IMR-90 (cell line): Measurements from ENCODE around the gene NIPAL3. TPM values are rescaled to one million over a fixed set of nuclear protein-coding genes. Genes with fewer than 3 reads are reported as not detected.

Source experiments
- ATAC-seq: fragments of 200-7000 bp; cut with Tn5 transposase; 2 replicates; pipeline ENCODE4 v1.9.1; 2020; ENCODE audit warnings: low read depth, mild to moderate bottlenecking, moderate library complexity
- BruUV-seq: library from RNA; stranded (reverse); fragments of 400-500 nt; replicated peaks from 2 replicates; lab custom pipeline; 2021; lab: Mats Ljungman, UMichigan
- CTCF ChIA-PET: fragments of 300-600 bp; formaldehyde crosslinking; extraction: SDS; loops from one replicate; lab custom pipeline; 2021; ENCODE audit warnings: antibody characterized with exemption; lab: Yijun Ruan, JAX
- POLR2A ChIA-PET: fragments of 300-600 bp; sonication (Branson Sonifier 250); formaldehyde crosslinking; loops from one replicate; lab custom pipeline; 2022; ENCODE audit warnings: antibody characterized with exemption; ENCODE audit not compliant: unreplicated experiment; lab: Charles Lee
- DNase-seq: peaks from one replicate; pipeline ENCODE4 v3.0.0; 2013
- H2AFZ ChIP-seq: replicated peaks from 2 replicates; pipeline ENCODE3; 2013; ENCODE audit warnings: low read length, mild to moderate bottlenecking; ENCODE audit not compliant: poor library complexity
- H2AK5ac ChIP-seq: 2 replicates; pipeline ENCODE4 v1.6.1; 2013; ENCODE audit warnings: low read depth, low read length, inconsistent platforms
- H2AK9ac ChIP-seq: replicated peaks from 2 replicates; pipeline ENCODE3; 2013; ENCODE audit warnings: mild to moderate bottlenecking, low read depth, low read length, moderate library complexity; ENCODE audit not compliant: poor library complexity
- H2BK120ac ChIP-seq: 2 replicates; pipeline ENCODE4 v1.6.1; 2013; ENCODE audit warnings: low read depth, low read length, inconsistent platforms
- H2BK15ac ChIP-seq: 3 replicates; pipeline ENCODE4 v1.6.1; 2013; ENCODE audit warnings: low read depth, low read length, inconsistent platforms
- H2BK20ac ChIP-seq: 2 replicates; pipeline ENCODE4 v1.6.1; 2013; ENCODE audit warnings: low read depth, mild to moderate bottlenecking, inconsistent platforms, low read length, moderate library complexity
- H2BK5ac ChIP-seq: 2 replicates; pipeline ENCODE4 v1.6.1; 2013; ENCODE audit warnings: mild to moderate bottlenecking, low read depth, low read length, inconsistent platforms; ENCODE audit not compliant: poor library complexity, severe bottlenecking
- H3K14ac ChIP-seq: replicated peaks from 2 replicates; pipeline ENCODE4 v1.6.1; 2013; ENCODE audit warnings: low read depth, low read length, inconsistent platforms
- H3K18ac ChIP-seq: 2 replicates; pipeline ENCODE4 v1.6.1; 2013; ENCODE audit warnings: low read depth, low read length, control low read depth
- H3K23ac ChIP-seq: 2 replicates; pipeline ENCODE4 v1.6.1; 2013; ENCODE audit warnings: low read depth, low read length, inconsistent platforms
- H3K27ac ChIP-seq: 2 replicates; pipeline ENCODE4 v1.5.1; 2013; ENCODE audit warnings: mild to moderate bottlenecking, control low read depth, low read length; ENCODE audit not compliant: insufficient read depth
- H3K27me3 ChIP-seq: 2 replicates; pipeline ENCODE4 v1.6.1; 2013; ENCODE audit warnings: low read length; ENCODE audit not compliant: control insufficient read depth, insufficient read depth
- H3K36me3 ChIP-seq: 2 replicates; pipeline ENCODE4 v1.6.1; 2013; ENCODE audit warnings: low read length, mixed read lengths; ENCODE audit not compliant: control insufficient read depth, insufficient read depth
- H3K4ac ChIP-seq: 2 replicates; pipeline ENCODE4 v1.6.1; 2013; ENCODE audit warnings: low read depth, low read length, inconsistent platforms
- H3K4me1 ChIP-seq: 2 replicates; pipeline ENCODE4 v1.6.1; 2013; ENCODE audit warnings: low read length, mixed read lengths; ENCODE audit not compliant: control insufficient read depth, insufficient read depth
- H3K4me2 ChIP-seq: 2 replicates; pipeline ENCODE4 v1.6.1; 2013; ENCODE audit warnings: low read depth, mild to moderate bottlenecking, control low read depth, low read length, moderate library complexity
- H3K4me3 ChIP-seq: 2 replicates; pipeline ENCODE4 v1.5.1; 2013; ENCODE audit warnings: low read depth, mild to moderate bottlenecking, control low read depth, low read length, moderate library complexity; ENCODE audit not compliant: insufficient read depth
- H3K56ac ChIP-seq: 2 replicates; pipeline ENCODE4 v1.6.1; 2013; ENCODE audit warnings: low read length, inconsistent platforms; ENCODE audit not compliant: insufficient read depth; ENCODE audit errors: extremely low read depth
- H3K79me1 ChIP-seq, 2 experiments: 2 replicates each; pipeline ENCODE4 v1.6.1; 2013; ENCODE audit warnings: low read length in 2 of 2, inconsistent platforms in 1 of 2, low read depth in 1 of 2
- H3K9ac ChIP-seq: 2 replicates; pipeline ENCODE4 v1.6.1; 2013; ENCODE audit warnings: low read depth, low read length, control low read depth
- H3K9me1 ChIP-seq: 2 replicates; pipeline ENCODE4 v1.6.1; 2013; ENCODE audit warnings: low read length, inconsistent platforms; ENCODE audit not compliant: insufficient read depth
- H3K9me3 ChIP-seq: 2 replicates; pipeline ENCODE4 v1.6.1; 2013; ENCODE audit warnings: low read length; ENCODE audit not compliant: control insufficient read depth, insufficient read depth
- H4K20me1 ChIP-seq: 2 replicates; pipeline ENCODE4 v1.6.1; 2013; ENCODE audit warnings: low read length, inconsistent platforms; ENCODE audit not compliant: insufficient read depth
- H4K5ac ChIP-seq: 2 replicates; pipeline ENCODE4 v1.6.1; 2013; ENCODE audit warnings: mild to moderate bottlenecking, low read depth, low read length, control low read depth
- H4K8ac ChIP-seq, 2 experiments: 2 replicates each; pipeline ENCODE4 v1.6.1; 2013; ENCODE audit warnings: low read depth in 2 of 2, low read length in 2 of 2, control low read depth in 1 of 2, inconsistent platforms in 1 of 2
- H4K91ac ChIP-seq: 2 replicates; pipeline ENCODE4 v1.6.1; 2013; ENCODE audit warnings: low read depth, low read length, inconsistent platforms; ENCODE audit not compliant: insufficient read depth
- BHLHE40 ChIP-seq: fragments of 150-350 bp; IDR thresholded peaks from 2 replicates; pipeline ENCODE4 v1.6.1; 2016; ENCODE audit warnings: mild to moderate bottlenecking, low read depth, low read length
- CEBPB ChIP-seq: IDR thresholded peaks from 2 replicates; pipeline ENCODE4 v1.6.1; 2012; ENCODE audit warnings: low read depth, low read length, improper control_type of control experiment
- CHD1 ChIP-seq: IDR thresholded peaks from 2 replicates; pipeline ENCODE4 v1.6.1; 2012; ENCODE audit warnings: low read depth, low read length, improper control_type of control experiment
- FOS ChIP-seq: fragments of 150-350 bp; IDR thresholded peaks from 2 replicates; pipeline ENCODE4 v1.6.1; 2016; ENCODE audit warnings: low read depth, low read length
- MAFK ChIP-seq: IDR thresholded peaks from 2 replicates; pipeline ENCODE4 v1.6.1; 2012; ENCODE audit warnings: low read depth, low read length, improper control_type of control experiment
- NFE2L2 ChIP-seq: fragments of 150-350 bp; IDR thresholded peaks from 2 replicates; pipeline ENCODE4 v1.6.1; 2016; ENCODE audit warnings: low read depth, mild to moderate bottlenecking, low read length
- RAD21 ChIP-seq: IDR thresholded peaks from 2 replicates; pipeline ENCODE4 v1.6.1; 2012; ENCODE audit warnings: low read length, improper control_type of control experiment
- RCOR1 ChIP-seq: IDR thresholded peaks from 2 replicates; pipeline ENCODE4 v1.6.1; 2012; ENCODE audit warnings: mild to moderate bottlenecking, low read length, improper control_type of control experiment; ENCODE audit not compliant: insufficient replicate concordance
- RFX5 ChIP-seq: IDR thresholded peaks from 2 replicates; pipeline ENCODE4 v1.8.0; 2012; ENCODE audit warnings: low read depth, mild to moderate bottlenecking, low read length, moderate library complexity
- SMC3 ChIP-seq: fragments of 150-350 bp; IDR thresholded peaks from 2 replicates; pipeline ENCODE4 v1.6.1; 2016; ENCODE audit warnings: low read depth, mild to moderate bottlenecking, antibody characterized with exemption, low read length, moderate library complexity
- WGBS, 2 experiments: methylation state at CpG; one replicate each; pipeline versions ENCODE4 v1.1.5 to v1.1.7; 2013; ENCODE audit warnings: missing lambda C conversion rate in 2 of 2; ENCODE audit not compliant: insufficient read length in 1 of 2; ENCODE audit errors: extremely low coverage in 2 of 2; 5-methylcytosine and 5-hydroxymethylcytosine counted together
- dilution Hi-C: fragments of 300-500 bp; cut with HindIII; formaldehyde crosslinking; loops from one replicate; pipeline ENCODE4 v1.14.3; 2018; ENCODE audit warnings: low sequenced_read_pairs; ENCODE audit not compliant: unreplicated experiment
- in situ Hi-C: fragments of 300-500 bp; cut with MboI; formaldehyde crosslinking; loops from 3 replicates; pipeline ENCODE4 v1.14.3; 2019; ENCODE audit warnings: low sequenced_read_pairs, inconsistent platforms, mixed read lengths
- intact Hi-C: fragments of 100-400 bp; cut with micrococcal nuclease; formaldehyde crosslinking; loops from 2 replicates; pipeline ENCODE4 v1.10.0; 2022
- polyA plus RNA-seq, 3 experiments: library from polyadenylated mRNA; depleted of rRNA; stranded (reverse); fragments of >200 nt; gene quantifications; 2 replicates each; pipeline ENCODE4 v1.2.3, GENCODE V29; 2012; ENCODE audit warnings: low replicate concordance in 1 of 3
- total RNA-seq: library from RNA; depleted of rRNA; stranded (reverse); fragments of >200 nt; gene quantifications from 2 replicates; pipeline ENCODE4 v1.2.3, GENCODE V29; 2012
- TF ChIP-seq, protein P1 (sequence below): fragments of 150-350 bp; IDR thresholded peaks from 2 replicates; pipeline ENCODE4 v1.6.1; 2017; ENCODE audit warnings: mild to moderate bottlenecking, antibody characterized with exemption, low read length, low read depth

The NIPAL3 gene
- total and polyA plus RNA-seq, 2 of the 4 experiments (the other 2 are of a cell fraction), result 55.0 to 123 TPM

DNA sequence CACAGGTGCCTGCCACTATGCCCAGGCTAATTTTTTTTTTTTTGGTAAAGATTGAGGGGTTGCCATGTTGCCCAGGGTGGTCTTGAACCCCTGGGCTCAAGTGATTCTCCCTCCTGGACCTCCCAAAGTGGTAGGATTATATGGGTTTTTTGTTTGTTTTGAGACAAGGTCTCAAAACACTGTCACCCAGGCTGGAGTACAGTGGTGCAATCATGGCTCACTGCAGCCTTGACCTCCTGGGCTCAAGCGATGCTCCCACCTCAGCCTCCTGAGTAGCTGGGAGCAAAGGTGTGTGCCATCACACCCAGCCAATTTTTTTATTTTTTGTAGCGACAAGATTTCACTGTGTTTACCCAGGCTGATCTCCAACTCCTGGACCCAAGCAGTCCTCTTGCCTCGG lies 78.2 kb downstream of the NIPAL3 start:
- H3K4ac ChIP-seq, result no peak overlapping the region
- in situ Hi-C loops, result no loop called here
- no TSS peak for BruUV-seq
- intact Hi-C loops, result no loop called here
- H2AK9ac ChIP-seq, result no peak overlapping the region
- no peaks in the 10 kb centered on the region for H3K9me1 ChIP-seq
- DNase-seq, result no peak
- H3K9ac ChIP-seq, result no peak overlapping the region
- no peaks in the 10 kb centered on the region for H3K79me1 ChIP-seq
- H2BK120ac ChIP-seq, result no peak overlapping the region
- ChIA-PET POLR2A (no interaction called here), CTCF (interaction anchor here (0.9 kb wide), 1 partner anchor 18 kb away, joined by 3 read pairs; no protein-coding TSS in a partner anchor)
- no peak overlapping the region for H2BK20ac ChIP-seq
- ATAC-seq, result no peak
- H3K4me2 ChIP-seq, result no peak overlapping the region
- no peak overlapping the region for H4K5ac ChIP-seq
- no peak overlapping the region for H4K8ac ChIP-seq
- dilution Hi-C loops, result no loop called here
- H3K27ac ChIP-seq, result no peak overlapping the region
- H2AK5ac ChIP-seq, result no peak overlapping the region
- H2BK5ac ChIP-seq, result no peak overlapping the region
- H3K18ac ChIP-seq, result no peak overlapping the region
- H4K91ac ChIP-seq, result no peak overlapping the region
- H3K56ac ChIP-seq, result no peak overlapping the region
- no CpG with 5 or more reads among the region's 3 CpGs for WGBS, 2 experiments
- TF ChIP-seq MAFK (no peak), SMC3 (no peak), RCOR1 (no peak), NFE2L2 (no peak), RFX5 (no peak), RAD21 (no peak), BHLHE40 (no peak), CEBPB (no peak), CHD1 (no peak), FOS (no peak)
- TF ChIP-seq, protein P1, sequence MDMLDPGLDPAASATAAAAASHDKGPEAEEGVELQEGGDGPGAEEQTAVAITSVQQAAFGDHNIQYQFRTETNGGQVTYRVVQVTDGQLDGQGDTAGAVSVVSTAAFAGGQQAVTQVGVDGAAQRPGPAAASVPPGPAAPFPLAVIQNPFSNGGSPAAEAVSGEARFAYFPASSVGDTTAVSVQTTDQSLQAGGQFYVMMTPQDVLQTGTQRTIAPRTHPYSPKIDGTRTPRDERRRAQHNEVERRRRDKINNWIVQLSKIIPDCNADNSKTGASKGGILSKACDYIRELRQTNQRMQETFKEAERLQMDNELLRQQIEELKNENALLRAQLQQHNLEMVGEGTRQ, result no peak
- no peak overlapping the region for H3K23ac ChIP-seq
- no peak overlapping the region for H3K4me3 ChIP-seq
- H3K27me3 ChIP-seq, result peaks cover 22% of the 10 kb centered on the region
- H3K36me3 ChIP-seq, result no peaks in the 10 kb centered on the region
- no peak overlapping the region for H3K14ac ChIP-seq
- no peak overlapping the region for H2BK15ac ChIP-seq
- no peak overlapping the region for H2AFZ ChIP-seq
- H3K9me3 ChIP-seq, result peaks cover 12% of the 10 kb centered on the region
- H4K20me1 ChIP-seq, result no peaks in the 10 kb centered on the region
- no peaks in the 10 kb centered on the region for H3K4me1 ChIP-seq
